PFSK-1 (cell line): Measurements from ENCODE around the gene CHRDL1. TPM values are rescaled to one million over a fixed set of nuclear protein-coding genes. Genes with fewer than 3 reads are reported as not detected.

ENCODE experiments used
- FOXP2 ChIP-seq: optimal IDR thresholded peaks from 2 replicates; pipeline ENCODE3; 2011; ENCODE audit warnings: borderline replicate concordance, control low read depth, inconsistent platforms; ENCODE audit not compliant: insufficient read depth; ENCODE audit errors: extremely low read length, extremely low read depth
- POLR2AphosphoS5 ChIP-seq: IDR thresholded peaks from 2 replicates; pipeline ENCODE4 v1.6.1; 2012; ENCODE audit warnings: low read depth, mild to moderate bottlenecking, control low read depth, low read length, moderate library complexity
- REST ChIP-seq, 2 experiments: IDR thresholded peaks; 2 replicates each; pipeline versions ENCODE4 v1.6.1 to v1.8.0; 2011 to 2012; ENCODE audit warnings: low read depth in 2 of 2, low read length in 2 of 2, control low read depth in 1 of 2, inconsistent platforms in 1 of 2, mild to moderate bottlenecking in 1 of 2, moderate library complexity in 1 of 2; ENCODE audit not compliant: insufficient read depth in 1 of 2
- SIN3A ChIP-seq: IDR thresholded peaks from 2 replicates; pipeline ENCODE4 v1.6.1; 2012; ENCODE audit warnings: mild to moderate bottlenecking, low read length, moderate library complexity, borderline replicate concordance; ENCODE audit not compliant: insufficient read depth
- TAF1 ChIP-seq: IDR thresholded peaks from 2 replicates; pipeline ENCODE4 v1.6.1; 2012; ENCODE audit warnings: low read length, control low read depth, borderline replicate concordance; ENCODE audit not compliant: insufficient read depth
- polyA plus RNA-seq: library from polyadenylated mRNA; unstranded; fragments of >200 nt; gene quantifications from one replicate; pipeline ENCODE4 v1.2.1, GENCODE V29; 2012; ENCODE audit warnings: low read depth, missing spikeins; ENCODE audit not compliant: insufficient read length

Gene CHRDL1
- polyA plus RNA-seq, result 0.11 TPM

GRCh38 chrX:110795645-110796406, at the start of gene CHRDL1:
Gene CHRDL1, minus strand, starts transcription at chrX:110795817. Its CDS starts 3,636 bp downstream, at chrX:110792181.
- TF ChIP-seq REST (IDR thresholded peaks at IDR 0.05; ENCODE audit: insufficient read depth in 1 of 2, low read depth in 2 of 2, low read length in 2 of 2) (no peak), POLR2AphosphoS5 (no peak), SIN3A (no peak), FOXP2 (no peak), TAF1 (no peak)

GRCh38 chrX:110836982-110837381, 41.4 kb upstream of the CHRDL1 start:
- TF ChIP-seq SIN3A (no peak), POLR2AphosphoS5 (no peak), REST (IDR thresholded peaks at IDR 0.05; ENCODE audit: insufficient read depth in 1 of 2, low read depth in 2 of 2, low read length in 2 of 2) (no peak), FOXP2 (no peak), TAF1 (no peak)

- TF ChIP-seq REST (IDR thresholded peaks at IDR 0.05; ENCODE audit: insufficient read depth in 1 of 2, low read depth in 2 of 2, low read length in 2 of 2) (no peak), POLR2AphosphoS5 (no peak), FOXP2 (no peak), SIN3A (no peak), TAF1 (no peak)
These were observed 40.8 kb upstream of the CHRDL1 start for GRCh38 chrX:110836451-110836850.

- TF ChIP-seq POLR2AphosphoS5 (no peak), FOXP2 (no peak), REST (IDR thresholded peaks at IDR 0.05; ENCODE audit: insufficient read depth in 1 of 2, low read depth in 2 of 2, low read length in 2 of 2) (no peak), SIN3A (no peak), TAF1 (no peak)
These were observed 40.4 kb upstream of the CHRDL1 start for GRCh38 chrX:110836001-110836400.
